HCT116 (cell line): Measurements from ENCODE around the gene PRKCH. TPM values are rescaled to one million over a fixed set of nuclear protein-coding genes. Genes with fewer than 3 reads are reported as not detected.

Experiments used
- ATAC-seq: fragments of 200-7000 bp; cut with Tn5 transposase; 2 replicates; pipeline ENCODE4 v1.9.1; 2020; ENCODE audit warnings: mild to moderate bottlenecking, moderate library complexity
- BruUV-seq: library from RNA; stranded (reverse); fragments of 400-500 nt; replicated peaks from 2 replicates; lab custom pipeline; 2021; lab: Mats Ljungman, UMichigan
- CTCF ChIA-PET: fragments of 300-600 bp; sonication (Branson Sonifier 250); formaldehyde crosslinking; loops from one replicate; lab custom pipeline; 2021; ENCODE audit warnings: antibody characterized with exemption; lab: Charles Lee
- POLR2A ChIA-PET: fragments of 300-600, 350-600 bp; sonication (Branson Sonifier 250); formaldehyde crosslinking; loops from one replicate; lab custom pipeline; 2021; ENCODE audit warnings: antibody characterized with exemption; lab: Charles Lee
- RAD21 ChIA-PET, 2 experiments: fragments of 300-600 bp; sonication (Branson Sonifier 250); formaldehyde crosslinking; loops; one replicate each; lab custom pipeline; 2023; ENCODE audit warnings: low total read pairs in 2 of 2; ENCODE audit not compliant: uncharacterized antibody in 2 of 2, unreplicated experiment in 2 of 2, low non-redundant PET in 1 of 2; lab: Charles Lee
- DNase-seq: peaks from one replicate; pipeline ENCODE4 v3.0.0-alpha.2; 2010; ENCODE audit warnings: low read depth, low spot score
- H2AFZ ChIP-seq: fragments of 200-600 bp; shearing (Covaris generic), sonication (generic); 2 replicates; pipeline ENCODE4 v1.6.1; 2017; ENCODE audit warnings: low read depth, mixed run types, mixed read lengths, antibody characterized with exemption, low read length; ENCODE audit not compliant: poor library complexity, severe bottlenecking
- H3K27ac ChIP-seq: 2 replicates; pipeline ENCODE4 v1.5.1; 2012; ENCODE audit warnings: low read depth, low read length
- H3K27me3 ChIP-seq: fragments of 200-600 bp; sonication (generic); 2 replicates; pipeline ENCODE4 v1.6.1; 2016; ENCODE audit warnings: mixed run types, low read length, mixed read lengths; ENCODE audit not compliant: insufficient read depth
- H3K36me3 ChIP-seq, 2 experiments: fragments of 200-500 bp in 1 of 2; fragments of 200-600 bp in 1 of 2; sonication (Bioruptor generic) in 1 of 2; sonication (generic) in 1 of 2; 2 replicates each; pipeline versions ENCODE4 v1.5.1 to v1.6.1; 2014 to 2016; ENCODE audit warnings: low read length in 2 of 2, inconsistent platforms in 1 of 2, mixed read lengths in 1 of 2, mixed run types in 1 of 2; ENCODE audit not compliant: insufficient read depth in 2 of 2, control insufficient read depth in 1 of 2
- H3K4me1 ChIP-seq, 2 experiments: fragments of 200-600 bp in 1 of 2; sonication (generic) in 1 of 2; 2 replicates each; pipeline versions ENCODE4 v1.5.1 to v1.6.1; 2012 to 2017; ENCODE audit warnings: low read length in 2 of 2, inconsistent platforms in 1 of 2, mild to moderate bottlenecking in 1 of 2, mixed read lengths in 1 of 2, mixed run types in 1 of 2, moderate library complexity in 1 of 2; ENCODE audit not compliant: insufficient read depth in 2 of 2, control insufficient read depth in 1 of 2
- H3K4me2 ChIP-seq: fragments of 200-600 bp; sonication (generic); 2 replicates; pipeline ENCODE4 v1.6.1; 2017; ENCODE audit warnings: mixed run types, low read length, mixed read lengths
- H3K4me3 ChIP-seq, 2 experiments: fragments of 200-600 bp in 1 of 2; sonication (generic) in 1 of 2; replicated peaks in 1 of 2; 2 replicates each; pipeline ENCODE4 v1.5.1; 2011 to 2016; ENCODE audit warnings: low read length in 2 of 2, control low read depth in 1 of 2, low read depth in 1 of 2, mild to moderate bottlenecking in 1 of 2, mixed read lengths in 1 of 2, mixed run types in 1 of 2
- H3K79me2 ChIP-seq: fragments of 200-600 bp; sonication (generic); 2 replicates; pipeline ENCODE4 v1.6.1; 2017; ENCODE audit warnings: mild to moderate bottlenecking, mixed run types, low read length, moderate library complexity, mixed read lengths; ENCODE audit not compliant: insufficient read depth
- H3K9ac ChIP-seq: fragments of 200-600 bp; sonication (generic); 2 replicates; pipeline ENCODE4 v1.6.1; 2016; ENCODE audit warnings: low read length, mixed read lengths
- H3K9me2 ChIP-seq: fragments of 200-600 bp; sonication (generic), shearing (Covaris generic); 2 replicates; pipeline ENCODE4 v1.6.1; 2017; ENCODE audit warnings: mixed run types, mild to moderate bottlenecking, moderate library complexity; ENCODE audit not compliant: insufficient read depth
- H3K9me3 ChIP-seq, 2 experiments: fragments of 200-500 bp in 1 of 2; fragments of 200-600 bp in 1 of 2; sonication (Bioruptor generic) in 1 of 2; sonication (generic) in 1 of 2; 2 replicates each; pipeline ENCODE4 v1.6.1; 2014 to 2017; ENCODE audit warnings: low read length in 2 of 2, mixed read lengths in 2 of 2, inconsistent platforms in 1 of 2, low read depth in 1 of 2, mild to moderate bottlenecking in 1 of 2, mixed run types in 1 of 2, moderate library complexity in 1 of 2; ENCODE audit not compliant: control insufficient read depth in 1 of 2, insufficient read depth in 1 of 2
- H4K20me1 ChIP-seq: fragments of 200-600 bp; sonication (generic), shearing (Covaris generic); 2 replicates; pipeline ENCODE4 v1.6.1; 2017; ENCODE audit warnings: mixed run types, mild to moderate bottlenecking, moderate library complexity; ENCODE audit not compliant: insufficient read depth
- CEBPB ChIP-seq: IDR thresholded peaks from 2 replicates; pipeline ENCODE4 v1.6.1; 2012; ENCODE audit warnings: low read depth
- CTCF ChIP-seq, 3 experiments: fragments of 200-600 bp in 1 of 3; sonication (generic) in 1 of 3; IDR thresholded peaks in 2 of 3; conservative IDR thresholded peaks in 1 of 3; 2 replicates each; pipeline ENCODE4 v1.5.1; 2012 to 2017; ENCODE audit warnings: low read depth in 2 of 3, low read length in 2 of 3, antibody characterized with exemption in 1 of 3, borderline replicate concordance in 1 of 3, control low read depth in 1 of 3, mild to moderate bottlenecking in 1 of 3, mixed read lengths in 1 of 3, mixed run types in 1 of 3, moderate library complexity in 1 of 3; ENCODE audit not compliant: insufficient read depth in 1 of 3
- EGR1 ChIP-seq: IDR thresholded peaks from 2 replicates; pipeline ENCODE4 v1.6.1; 2012; ENCODE audit warnings: low read depth
- EZH2phosphoT487 ChIP-seq: fragments of 200-600 bp; IDR thresholded peaks from 2 replicates; pipeline ENCODE4 v1.6.1; 2018; ENCODE audit warnings: antibody characterized with exemption, borderline replicate concordance
- FOSL1 ChIP-seq: IDR thresholded peaks from 2 replicates; pipeline ENCODE4 v1.6.1; 2012; ENCODE audit warnings: low read depth
- JUND ChIP-seq: IDR thresholded peaks from 2 replicates; pipeline ENCODE4 v1.6.1; 2012
- MAX ChIP-seq: IDR thresholded peaks from 2 replicates; pipeline ENCODE4 v1.6.1; 2012
- POLR2A ChIP-seq: IDR thresholded peaks from 2 replicates; pipeline ENCODE4 v1.7.0; 2011; ENCODE audit warnings: borderline replicate concordance; ENCODE audit not compliant: insufficient read depth, insufficient read length; ENCODE audit errors: extremely low read depth
- REST ChIP-seq: IDR thresholded peaks from 2 replicates; pipeline ENCODE4 v1.6.1; 2012; ENCODE audit warnings: low read depth
- SIN3A ChIP-seq: IDR thresholded peaks from 2 replicates; pipeline ENCODE4 v1.6.1; 2012; ENCODE audit warnings: low read depth
- SP1 ChIP-seq: IDR thresholded peaks from 2 replicates; pipeline ENCODE4 v1.6.1; 2012; ENCODE audit warnings: low read depth
- SRF ChIP-seq: IDR thresholded peaks from 2 replicates; pipeline ENCODE4 v1.6.1; 2012; ENCODE audit warnings: low read depth
- YY1 ChIP-seq: IDR thresholded peaks from 2 replicates; pipeline ENCODE4 v1.6.1; 2011; ENCODE audit warnings: low read length, low read depth, moderate library complexity, mild to moderate bottlenecking; ENCODE audit not compliant: insufficient replicate concordance; ENCODE audit errors: extremely low read depth
- ZFX ChIP-seq: fragments of 450-650 bp; IDR thresholded peaks from 2 replicates; pipeline ENCODE4 v1.6.1; 2017
- ZNF274 ChIP-seq: fragments of 200-500 bp; sonication (Bioruptor generic); IDR thresholded peaks from 2 replicates; pipeline ENCODE4 v1.6.1; 2014; ENCODE audit warnings: mild to moderate bottlenecking, low read depth, low read length, inconsistent platforms
- intact Hi-C: fragments of 100-400 bp; cut with micrococcal nuclease; formaldehyde crosslinking; loops from 2 replicates; pipeline ENCODE4 v1.10.0; 2022
- total RNA-seq: library from RNA; stranded (reverse); gene quantifications from one replicate; pipeline ENCODE4 v1.2.1, GENCODE V29; 2021; ENCODE audit not compliant: unreplicated experiment

Gene PRKCH
- total RNA-seq, 1 experiment from 2014 or later = 16.6 TPM

GRCh38 chr14:61277784-61278183 is 43.6 kb upstream of the PRKCH start:
- H3K4me2 ChIP-seq = no peak overlapping the region
- H3K9me2 ChIP-seq = no peaks in the 10 kb centered on the region
- H3K27me3 ChIP-seq = no peaks in the 10 kb centered on the region
- H3K4me3 ChIP-seq = no peak overlapping the region
- H4K20me1 ChIP-seq = no peaks in the 10 kb centered on the region
- ChIA-PET RAD21 (no interaction called here), CTCF (no interaction called here), POLR2A (no interaction called here)
- BruUV-seq = no TSS peak
- DNase-seq (no peak), ATAC-seq (no peak)
- H3K9me3 ChIP-seq = no peaks in the 10 kb centered on the region; a peak in 1 of 4 replicates
- intact Hi-C loops = no loop called here
- H3K36me3 ChIP-seq = no peaks in the 10 kb centered on the region
- no peak overlapping the region for H3K27ac ChIP-seq
- TF ChIP-seq YY1 = no peak
- TF ChIP-seq EGR1 = no peak
- TF ChIP-seq FOSL1 = no peak
- no peak overlapping the region for H2AFZ ChIP-seq
- no peaks in the 10 kb centered on the region for H3K4me1 ChIP-seq
- no peak overlapping the region for H3K9ac ChIP-seq
- no peaks in the 10 kb centered on the region for H3K79me2 ChIP-seq

- no peaks in the 10 kb centered on the region for H3K4me1 ChIP-seq
- CTCF ChIA-PET = no interaction called here
- POLR2A ChIA-PET = no interaction called here
- no peak for TF ChIP-seq EGR1
- no peak for TF ChIP-seq MAX
- no peak for TF ChIP-seq POLR2A
- TF ChIP-seq ZFX = no peak
- no peak for TF ChIP-seq CTCF (IDR thresholded peaks at IDR 0.05 in 2 of 3, conservative IDR thresholded peaks at IDR 0.05 in 1 of 3; ENCODE audit: borderline replicate concordance in 1 of 3, insufficient read depth in 1 of 3, low read depth in 2 of 3, low read length in 2 of 3)
- TF ChIP-seq EZH2phosphoT487 = no peak
- no peak for TF ChIP-seq FOSL1
- TF ChIP-seq CEBPB = no peak
- no peak for TF ChIP-seq REST
- no peak for TF ChIP-seq SRF
- no peak for TF ChIP-seq SP1
- TF ChIP-seq ZNF274 = no peak
- no peak for TF ChIP-seq SIN3A
- no peak for TF ChIP-seq JUND
These were observed 42.3 kb upstream of the PRKCH start for GRCh38 chr14:61279082-61279481.

More at GRCh38 chr14:61279082-61279481, 42.3 kb upstream of the PRKCH start:
- Histone ChIP-seq H3K79me2 (no peaks in the 10 kb centered on the region), H3K4me3 (no peak overlapping the region), H3K27ac (no peak overlapping the region), H2AFZ (no peak overlapping the region), H3K9me3 (no peaks in the 10 kb centered on the region; a peak in 1 of 4 replicates), H3K9me2 (no peaks in the 10 kb centered on the region), H3K4me2 (no peak overlapping the region), H3K9ac (no peak overlapping the region), H3K36me3 (no peaks in the 10 kb centered on the region), H3K27me3 (no peaks in the 10 kb centered on the region), H4K20me1 (no peaks in the 10 kb centered on the region)
- no peak for ATAC-seq
- no peak for DNase-seq
- intact Hi-C loops = no loop called here
- BruUV-seq = no TSS peak
- RAD21 ChIA-PET = no interaction called here
